Osteoblast (primary cell): Measurements from ENCODE around the gene KRT14. TPM values are rescaled to one million over a fixed set of nuclear protein-coding genes. Genes with fewer than 3 reads are reported as not detected.
"Not testable (repeated sequence)": the region's sequence is repeated elsewhere in the genome, so short reads cannot be mapped to it uniquely, and the experiment has no call there.

Experiments
- DNase-seq: peaks from one replicate; pipeline ENCODE4 v3.0.0; 2011; ENCODE audit warnings: low spot score, mixed read lengths; ENCODE audit not compliant: insufficient read length; ENCODE audit errors: missing footprints
- H2AFZ ChIP-seq: 2 replicates; pipeline ENCODE4 v1.6.0; 2011; ENCODE audit warnings: mild to moderate bottlenecking, low read length
- H3K27ac ChIP-seq: 2 replicates; pipeline ENCODE4 v1.5.1; 2011; ENCODE audit warnings: mild to moderate bottlenecking, low read depth, low read length, moderate library complexity
- H3K27me3 ChIP-seq: 2 replicates; pipeline ENCODE4 v1.6.0; 2012; ENCODE audit warnings: mild to moderate bottlenecking, control low read depth, inconsistent platforms, low read length, moderate library complexity; ENCODE audit not compliant: insufficient read depth
- H3K36me3 ChIP-seq: 2 replicates; pipeline ENCODE4 v1.5.1; 2011; ENCODE audit warnings: mild to moderate bottlenecking, low read length, control low read depth, moderate library complexity; ENCODE audit not compliant: insufficient read depth
- H3K4me1 ChIP-seq: 2 replicates; pipeline ENCODE4 v1.5.1; 2011; ENCODE audit warnings: mild to moderate bottlenecking, low read length, control low read depth, moderate library complexity; ENCODE audit not compliant: insufficient read depth
- H3K4me2 ChIP-seq: 2 replicates; pipeline ENCODE4 v1.6.0; 2011; ENCODE audit warnings: mild to moderate bottlenecking, low read length; ENCODE audit not compliant: insufficient read depth
- H3K4me3 ChIP-seq: fragments of 200-600 bp; sonication (generic); 3 replicates; pipeline ENCODE4 v1.5.1; 2012; ENCODE audit warnings: mild to moderate bottlenecking, low read length, inconsistent platforms; ENCODE audit not compliant: insufficient read depth
- H3K79me2 ChIP-seq: 2 replicates; pipeline ENCODE4 v1.6.0; 2012; ENCODE audit warnings: mild to moderate bottlenecking, low read length, control low read depth, inconsistent platforms; ENCODE audit not compliant: insufficient read depth
- H3K9me3 ChIP-seq: 2 replicates; pipeline ENCODE4 v1.5.1; 2011; ENCODE audit warnings: low read depth, low read length, control low read depth
- H4K20me1 ChIP-seq: 2 replicates; pipeline ENCODE4 v1.6.0; 2012; ENCODE audit warnings: mild to moderate bottlenecking, low read length, control low read depth; ENCODE audit not compliant: insufficient read depth
- CTCF ChIP-seq: IDR thresholded peaks from 2 replicates; pipeline ENCODE4 v1.5.1; 2011; ENCODE audit warnings: mild to moderate bottlenecking, low read depth, low read length, moderate library complexity; ENCODE audit errors: extremely low read depth
- total RNA-seq: library from RNA; depleted of rRNA; stranded (reverse); fragments of >200 nt; gene quantifications from 2 replicates; pipeline ENCODE4 v1.2.3, GENCODE V29; 2012

KRT14 gene
- total RNA-seq, 1 donor, result 12.3 TPM

DNA sequence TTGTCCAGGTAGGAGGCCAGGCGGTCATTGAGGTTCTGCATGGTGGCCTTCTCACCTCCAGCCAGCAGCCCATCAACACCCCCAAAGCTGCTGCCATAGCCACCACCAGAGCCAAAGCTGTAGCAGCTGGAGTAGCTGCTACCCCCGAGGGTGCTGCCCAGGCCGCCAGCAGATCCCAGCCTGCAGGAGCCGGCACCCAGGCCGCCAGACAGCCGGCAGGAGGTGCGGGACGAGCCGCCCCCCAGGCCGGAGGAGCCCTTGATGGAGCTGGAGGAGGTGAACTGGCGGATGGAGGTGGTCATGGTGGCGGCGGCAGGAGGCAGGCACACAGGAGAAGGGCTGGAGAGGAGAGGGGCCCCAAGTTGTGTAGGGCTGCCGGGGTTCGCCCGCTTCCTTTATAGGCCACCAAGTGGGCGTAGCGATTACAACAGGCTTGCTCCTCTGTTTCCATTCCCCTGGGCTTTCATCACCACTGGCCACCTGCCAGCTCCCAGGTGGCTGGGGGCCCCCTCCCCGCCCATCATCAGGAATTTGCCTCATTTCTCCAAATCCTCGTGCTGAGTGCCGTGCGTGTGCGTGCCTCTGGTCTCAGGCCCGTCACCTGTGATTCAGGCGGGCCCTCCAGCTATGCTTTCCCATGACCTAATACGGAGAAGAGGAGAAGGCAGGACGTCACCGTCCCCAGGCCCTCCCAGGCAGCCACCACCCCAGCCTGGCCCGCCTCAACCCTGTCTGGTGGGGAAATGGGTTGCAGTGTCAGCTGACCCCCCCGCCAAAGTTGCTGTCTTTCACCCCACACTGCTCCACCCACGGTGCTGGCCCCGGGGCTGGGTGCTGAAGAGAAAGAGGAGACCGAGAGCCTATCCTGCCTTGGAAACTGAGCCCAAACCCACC is 37.8 kb upstream of the KRT14 start, which contains the start of gene KRT17:
TSS of gene KRT17 (minus strand) at position 368 of the 894 bp plus-strand sequence. CDS start at position 302, 66 bp downstream.
- Histone ChIP-seq H3K27ac (no peak within 1 kb of the TSS), H3K4me2 (no peak within 1 kb of the TSS)
- no peak for TF ChIP-seq CTCF

GRCh38 chr17:41623184-41623861 is 36.6 kb upstream of the KRT14 start:
- H2AFZ ChIP-seq, H3K27me3 ChIP-seq, H3K4me3 ChIP-seq, H3K27ac ChIP-seq, H3K79me2 ChIP-seq, H4K20me1 ChIP-seq, H3K36me3 ChIP-seq, DNase-seq, H3K9me3 ChIP-seq, H3K4me2 ChIP-seq: not testable (repeated sequence)
- H3K4me1 ChIP-seq, result peaks cover 15% of the 10 kb centered on the region

More for the DNA sequence above, 37.8 kb upstream of the KRT14 start, which contains the start of gene KRT17:
- peaks cover 15% of the 10 kb centered on the region for H3K4me1 ChIP-seq
- H4K20me1 ChIP-seq, result no peaks in the 10 kb centered on the region
- H3K4me3 ChIP-seq, result no peak within 1 kb of the TSS
- H3K9me3 ChIP-seq, result no peaks in the 10 kb centered on the region
- no peaks in the 10 kb centered on the region for H3K79me2 ChIP-seq
- H3K27me3 ChIP-seq, result no peaks in the 10 kb centered on the region
- DNase-seq, result no peak
- no peak within 1 kb of the TSS for H2AFZ ChIP-seq
- no peaks in the 10 kb centered on the region for H3K36me3 ChIP-seq

DNA sequence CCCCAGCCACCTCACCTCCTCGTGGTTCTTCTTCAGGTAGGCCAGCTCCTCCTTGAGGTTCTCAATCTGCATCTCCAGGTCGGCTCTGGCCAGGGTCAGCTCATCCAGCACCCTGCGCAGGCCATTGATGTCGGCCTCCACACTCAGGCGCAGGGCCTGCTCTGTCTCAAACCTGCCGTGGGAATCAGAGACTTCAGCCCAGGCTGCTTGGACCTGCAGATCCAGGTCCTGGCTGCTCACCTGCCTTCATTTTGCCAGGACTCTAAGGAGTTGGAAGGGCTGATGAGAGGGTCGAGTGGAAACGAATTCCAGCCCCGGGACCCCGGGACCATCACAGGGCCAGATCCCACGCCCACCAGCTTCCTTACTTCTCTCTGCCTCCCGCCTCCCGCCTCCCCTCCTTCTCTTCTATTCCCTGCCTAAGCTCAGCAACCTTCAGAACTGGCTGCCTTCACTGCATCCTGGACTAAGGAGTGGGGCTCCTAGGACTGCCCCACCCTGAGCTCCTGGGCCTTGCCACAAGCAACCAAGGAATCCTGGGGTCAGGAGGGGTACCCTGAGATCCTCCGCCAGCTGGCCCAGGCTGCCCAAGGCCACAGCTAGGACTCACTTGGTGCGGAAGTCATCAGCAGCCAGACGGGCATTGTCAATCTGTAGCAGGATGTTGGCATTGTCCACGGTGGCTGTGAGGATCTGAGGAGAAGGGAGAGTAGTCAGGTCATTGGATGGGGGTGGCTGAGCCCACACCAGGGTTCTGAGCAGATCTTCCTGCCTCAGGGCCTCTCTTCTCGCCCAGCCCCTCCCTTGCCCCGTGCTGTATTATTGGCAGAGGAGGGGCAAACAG is 35.9 kb upstream of the KRT14 start:
- H4K20me1 ChIP-seq, H3K4me2 ChIP-seq: not testable (repeated sequence)

DNA sequence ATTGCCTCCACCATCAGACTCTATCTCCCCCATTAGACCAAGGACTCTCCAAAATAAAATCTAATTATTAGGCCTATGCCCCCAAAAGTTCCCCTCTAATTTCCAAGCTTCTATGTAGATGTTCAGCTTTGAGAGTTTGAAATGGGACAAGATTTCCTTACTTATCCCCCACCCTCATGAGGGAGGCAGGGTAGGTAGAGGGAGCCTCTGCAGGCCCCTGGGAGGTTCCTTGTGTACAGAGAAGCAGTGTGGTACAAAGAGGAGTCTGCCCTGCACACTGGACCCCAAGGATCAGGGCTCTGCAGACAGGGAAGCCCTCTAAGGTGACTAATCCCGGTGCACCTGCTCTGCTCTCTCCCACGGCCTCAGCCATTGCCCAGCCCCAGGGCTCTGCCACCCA is 35.2 kb upstream of the KRT14 start:
- no peaks in the 10 kb centered on the region for H3K9me3 ChIP-seq
- H3K4me1 ChIP-seq, result peaks cover 15% of the 10 kb centered on the region
- H2AFZ ChIP-seq, result no peak overlapping the region
- H3K4me2 ChIP-seq, result no peak overlapping the region
- no peak overlapping the region for H3K4me3 ChIP-seq
- TF ChIP-seq CTCF, result no peak
- H4K20me1 ChIP-seq, result no peaks in the 10 kb centered on the region
- H3K27me3 ChIP-seq, result no peaks in the 10 kb centered on the region
- H3K27ac ChIP-seq, result no peak overlapping the region
- H3K79me2 ChIP-seq, result no peaks in the 10 kb centered on the region
- no peaks in the 10 kb centered on the region for H3K36me3 ChIP-seq
- DNase-seq, result no peak

More for the DNA sequence above, 35.9 kb upstream of the KRT14 start:
- not testable (repeated sequence) for H3K79me2 ChIP-seq, H2AFZ ChIP-seq, H3K27ac ChIP-seq, H3K36me3 ChIP-seq, H3K27me3 ChIP-seq, H3K9me3 ChIP-seq, H3K4me3 ChIP-seq
- peak; percentile 34 for DNase-seq
- H3K4me1 ChIP-seq, result peaks cover 15% of the 10 kb centered on the region

DNA sequence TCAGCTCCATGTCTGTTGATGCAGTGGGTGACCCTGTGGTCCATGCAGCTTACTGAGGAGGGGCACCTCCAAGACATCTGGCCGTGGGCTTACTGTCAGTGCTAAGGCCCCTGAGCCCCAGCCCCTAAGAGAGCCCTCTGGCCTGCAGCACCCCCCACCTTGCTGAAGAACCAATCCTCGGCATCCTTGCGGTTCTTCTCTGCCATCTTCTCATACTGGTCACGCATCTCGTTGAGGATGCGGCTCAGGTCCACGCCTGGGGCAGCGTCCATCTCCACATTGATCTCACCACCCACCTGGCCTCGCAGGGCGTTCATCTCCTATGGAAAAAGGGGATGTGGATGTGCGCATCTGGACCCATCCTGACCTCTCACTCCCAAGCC is 34.7 kb upstream of the KRT14 start:
- H3K27ac ChIP-seq, H3K27me3 ChIP-seq, H4K20me1 ChIP-seq, H3K36me3 ChIP-seq, H3K9me3 ChIP-seq, H3K79me2 ChIP-seq, H3K4me3 ChIP-seq, DNase-seq, H3K4me2 ChIP-seq: not testable (repeated sequence)
- Histone ChIP-seq H2AFZ (peak overlapping the region; percentile 62), H3K4me1 (peaks cover 15% of the 10 kb centered on the region)
